Measurements from ENCODE around the gene PPARD. TPM values are rescaled to one million over a fixed set of nuclear protein-coding genes. Genes with fewer than 3 reads are reported as not detected.

Gene PPARD
- total RNA-seq, 1 donor from 2014 or later: 20.8 TPM

- Mint-ChIP-seq H3K27me3 (ENCODE audit: low read depth) (no peaks in the 10 kb centered on the region), H3K4me1 (peaks cover 4% of the 10 kb centered on the region), H3K36me3 (peaks cover 31% of the 10 kb centered on the region), H3K9me3 (peaks cover 14% of the 10 kb centered on the region), H3K4me3 (no peak overlapping the region), H3K27ac (peak overlapping the region; percentile 89)
- no peak for TF ChIP-seq CTCF (IDR thresholded peaks at IDR 0.05; ENCODE audit: unreplicated experiment)
- no peak for DNase-seq (ENCODE audit: low spot score in 2 of 2, unreplicated experiment in 2 of 2)
Measured at GRCh38 chr6:35425284-35425683, 82.9 kb downstream of the PPARD start.

- no peak for DNase-seq (ENCODE audit: low spot score in 2 of 2, unreplicated experiment in 2 of 2)
- H3K27ac Mint-ChIP-seq: peak overlapping the region; percentile 69
- H3K9me3 Mint-ChIP-seq: peaks cover 16% of the 10 kb centered on the region
- H3K4me3 Mint-ChIP-seq: no peak overlapping the region
- H3K36me3 Mint-ChIP-seq: peaks cover 31% of the 10 kb centered on the region
- H3K27me3 Mint-ChIP-seq (ENCODE audit: low read depth): no peaks in the 10 kb centered on the region
- H3K4me1 Mint-ChIP-seq: peaks cover 4% of the 10 kb centered on the region
- TF ChIP-seq CTCF (IDR thresholded peaks at IDR 0.05; ENCODE audit: unreplicated experiment): no peak
Measured at GRCh38 chr6:35426074-35426473, 83.7 kb downstream of the PPARD start.

- Mint-ChIP-seq H3K4me1 (peaks cover 4% of the 10 kb centered on the region), H3K27ac (no peak overlapping the region), H3K9me3 (peaks cover 16% of the 10 kb centered on the region), H3K27me3 (ENCODE audit: low read depth) (no peaks in the 10 kb centered on the region), H3K36me3 (peaks cover 28% of the 10 kb centered on the region), H3K4me3 (no peak overlapping the region)
- no peak for TF ChIP-seq CTCF (IDR thresholded peaks at IDR 0.05; ENCODE audit: unreplicated experiment)
- DNase-seq (ENCODE audit: low spot score in 2 of 2, unreplicated experiment in 2 of 2): no peak
Measured at GRCh38 chr6:35427435-35427834, 85.1 kb downstream of the PPARD start.

- H3K27ac Mint-ChIP-seq: no peak overlapping the region
- H3K4me3 Mint-ChIP-seq: no peak overlapping the region
- TF ChIP-seq CTCF (IDR thresholded peaks at IDR 0.05; ENCODE audit: unreplicated experiment): no peak
- H3K27me3 Mint-ChIP-seq (ENCODE audit: low read depth): no peaks in the 10 kb centered on the region
- H3K36me3 Mint-ChIP-seq: peaks cover 26% of the 10 kb centered on the region
- peaks cover 4% of the 10 kb centered on the region for H3K4me1 Mint-ChIP-seq
- peaks cover 16% of the 10 kb centered on the region for H3K9me3 Mint-ChIP-seq
- DNase-seq (ENCODE audit: low spot score in 2 of 2, unreplicated experiment in 2 of 2): no peak
Measured at GRCh38 chr6:35427851-35428321, 85.5 kb downstream of the PPARD start.

- Mint-ChIP-seq H3K4me1 (peaks cover 4% of the 10 kb centered on the region), H3K9me3 (peaks cover 16% of the 10 kb centered on the region), H3K27me3 (ENCODE audit: low read depth) (no peaks in the 10 kb centered on the region), H3K36me3 (peaks cover 24% of the 10 kb centered on the region), H3K27ac (no peak overlapping the region), H3K4me3 (no peak overlapping the region)
- no peak for TF ChIP-seq CTCF (IDR thresholded peaks at IDR 0.05; ENCODE audit: unreplicated experiment)
- DNase-seq (ENCODE audit: low spot score in 2 of 2, unreplicated experiment in 2 of 2): no peak
Measured at GRCh38 chr6:35428421-35429149, 86.2 kb downstream of the PPARD start.

Data from mesothelial cell of epicardium (in vitro differentiated cells).